GOT3 (cell line): Measurements from ENCODE around the gene RAPGEF1.

Source experiments
- DNase-seq: peaks from one replicate; lab custom pipeline; 2025; ENCODE audit warnings: mixed read lengths; lab: John Stamatoyannopoulos, UW

Gene RAPGEF1

DNA sequence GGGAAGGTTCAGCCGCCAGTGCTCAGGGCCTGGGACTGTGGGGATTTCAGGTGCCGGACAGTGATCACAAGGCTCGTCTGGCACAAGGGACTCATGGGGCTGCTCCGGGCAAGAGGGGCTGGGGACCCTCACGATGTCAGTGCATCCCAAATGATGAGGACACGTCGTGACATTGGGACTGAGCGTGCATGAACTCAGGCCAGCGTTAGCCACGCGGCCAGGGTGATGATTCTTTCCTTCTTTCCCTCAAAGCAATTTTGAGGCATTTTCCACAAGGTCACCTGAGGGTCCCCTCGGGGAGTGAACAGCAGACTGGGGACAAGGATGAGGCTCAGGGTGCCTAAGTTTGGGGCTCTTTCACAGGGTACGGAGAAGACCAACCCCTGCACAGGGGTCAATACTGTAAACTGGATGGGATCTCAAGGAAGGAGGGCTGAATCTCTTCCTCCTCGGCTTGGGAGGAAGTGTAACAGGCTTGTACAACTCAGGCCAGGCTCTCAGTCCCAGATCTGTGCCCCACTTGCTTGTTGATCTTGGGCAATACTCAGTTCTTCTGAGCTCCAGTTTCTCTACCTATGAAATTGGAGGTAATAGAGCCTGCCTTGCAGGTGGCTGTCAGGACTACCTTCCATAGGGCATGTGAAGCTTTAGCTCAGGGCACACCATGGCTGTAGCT is 116.1 kb downstream of the RAPGEF1 start:
- DNase-seq: no peak

DNA sequence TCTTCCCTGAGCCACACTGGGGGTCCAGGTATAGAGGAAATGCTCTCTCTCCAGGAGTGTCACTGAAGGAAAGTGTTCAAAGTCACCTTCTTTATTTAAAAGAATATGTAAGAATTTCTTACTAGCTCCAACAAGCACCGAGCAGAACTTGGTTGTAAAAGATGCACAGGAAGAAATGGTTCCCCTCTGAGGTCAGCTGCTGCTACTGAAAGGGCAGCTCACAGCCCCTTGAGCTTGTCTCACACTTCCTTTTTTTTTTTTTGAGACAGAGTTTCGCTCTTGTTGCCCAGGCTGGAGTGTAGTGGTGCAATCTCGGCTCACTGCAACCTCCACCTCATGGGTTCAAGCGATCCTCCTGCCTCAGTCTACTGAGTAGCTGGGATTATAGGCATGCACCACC is 117.4 kb downstream of the RAPGEF1 start:
- no peak for DNase-seq

DNA sequence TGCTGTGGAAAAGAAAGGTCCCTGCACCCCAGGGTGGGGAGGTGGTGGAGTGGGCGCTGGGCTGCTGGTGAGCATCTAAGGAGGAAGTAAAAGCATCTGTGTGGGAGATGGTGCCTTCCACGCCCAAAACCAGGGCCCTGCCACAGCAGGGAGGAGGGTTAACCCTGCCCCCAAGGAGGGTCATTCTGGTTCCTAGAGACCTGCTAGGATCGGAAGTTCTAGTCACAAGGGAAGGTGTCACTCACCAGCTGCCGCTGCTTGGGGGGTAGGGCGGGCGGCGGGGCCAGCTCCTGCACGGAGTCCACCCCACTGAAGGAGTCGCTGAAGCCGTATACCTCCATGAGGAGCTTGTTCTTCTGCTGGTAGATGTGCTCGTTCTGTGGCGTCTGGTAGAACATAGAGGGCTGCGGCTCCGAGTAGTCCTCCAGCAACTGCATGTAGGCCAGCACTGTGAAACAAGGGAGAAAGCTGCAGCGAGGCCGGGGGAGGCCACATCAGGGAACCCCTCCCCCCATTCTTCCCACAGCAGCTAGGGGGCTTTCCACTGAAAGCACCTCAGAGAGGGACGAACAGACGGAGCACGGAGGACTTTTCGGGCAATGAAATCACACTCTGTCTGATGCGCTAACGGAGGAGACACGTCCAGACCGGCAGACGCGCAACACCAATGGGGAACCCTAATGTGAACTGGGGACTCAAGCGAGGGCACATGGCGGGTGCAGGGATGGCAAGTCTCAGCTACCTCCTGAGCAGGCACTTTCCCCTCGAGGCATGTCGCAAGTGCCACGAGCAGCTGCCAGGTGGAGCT is 118.1 kb downstream of the RAPGEF1 start:
- DNase-seq: no peak

DNA sequence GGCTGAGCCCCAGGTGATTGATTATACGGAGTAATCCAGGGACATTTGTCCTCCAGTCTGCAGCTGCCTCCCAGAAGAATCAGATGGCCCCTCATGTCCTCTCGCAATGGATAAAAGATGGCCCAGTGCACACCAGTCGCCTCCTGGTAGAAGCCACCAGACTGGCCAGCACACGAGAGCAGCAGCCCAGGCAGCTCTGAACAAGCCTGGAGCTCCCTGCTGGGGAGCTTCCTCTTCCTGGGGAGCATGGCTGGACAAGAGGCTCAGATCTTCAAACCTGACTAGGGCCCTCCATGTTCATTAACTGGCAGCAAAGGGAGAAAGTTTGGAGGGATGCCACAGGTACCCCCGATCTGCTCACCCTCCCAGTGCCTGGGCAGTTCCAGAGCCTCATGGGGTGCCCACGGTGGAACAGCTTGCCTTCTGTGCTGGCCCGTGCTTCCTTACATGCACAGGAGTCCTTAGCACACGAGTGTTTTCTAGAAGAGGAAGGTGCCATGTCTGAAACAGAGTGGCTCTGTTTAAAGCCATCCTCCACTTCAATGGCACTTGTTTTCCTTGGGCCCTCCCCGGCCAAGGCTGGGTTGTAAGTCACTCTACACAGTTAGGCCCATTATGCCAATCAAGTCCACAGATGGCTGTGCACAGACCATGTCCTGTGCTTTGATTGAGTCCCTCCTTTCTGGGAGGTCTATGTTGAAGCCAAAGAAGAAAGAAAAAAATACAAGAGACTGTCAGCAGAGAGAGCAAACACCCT is 118.9 kb downstream of the RAPGEF1 start:
- DNase-seq: no peak

DNA sequence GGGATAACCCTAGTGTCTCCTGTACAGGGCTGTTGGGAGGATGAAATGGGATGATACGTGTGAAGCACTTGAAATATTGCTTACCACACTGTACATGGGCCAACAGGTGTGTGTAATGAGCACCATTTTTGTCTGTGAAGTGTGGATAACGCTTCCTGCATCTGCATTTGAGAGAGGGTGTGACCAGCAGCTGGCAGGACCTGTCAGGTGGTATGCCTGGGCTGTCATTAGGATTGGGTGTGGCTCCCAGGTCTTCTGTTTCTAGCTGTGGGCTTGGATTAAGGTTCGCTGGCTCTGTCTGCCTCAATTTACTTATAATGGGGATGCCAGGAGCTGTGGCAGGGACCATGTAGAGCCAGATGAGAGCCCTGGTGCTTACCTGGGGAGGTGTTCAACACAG is 120.2 kb downstream of the RAPGEF1 start:
- no peak for DNase-seq

DNA sequence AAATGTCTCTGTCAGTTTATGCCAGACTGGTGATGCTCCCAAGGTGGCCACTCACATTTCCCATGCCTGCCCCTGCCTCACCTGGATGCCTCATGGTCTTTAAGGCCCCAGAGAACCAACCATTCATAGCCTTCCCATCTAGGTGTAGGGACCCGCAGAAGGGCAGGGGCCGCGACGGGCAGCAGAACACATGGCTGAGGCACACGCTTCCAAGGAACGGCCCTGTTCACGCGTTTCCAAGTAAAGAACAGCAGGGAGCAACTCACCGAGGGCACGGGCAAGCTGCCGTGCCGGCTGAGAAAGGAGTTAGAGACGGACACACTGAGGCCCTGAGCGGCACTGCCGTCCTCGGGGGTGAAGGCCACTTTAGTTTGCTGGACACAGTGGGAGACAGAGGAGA is 121.1 kb downstream of the RAPGEF1 start:
- DNase-seq: no peak

DNA sequence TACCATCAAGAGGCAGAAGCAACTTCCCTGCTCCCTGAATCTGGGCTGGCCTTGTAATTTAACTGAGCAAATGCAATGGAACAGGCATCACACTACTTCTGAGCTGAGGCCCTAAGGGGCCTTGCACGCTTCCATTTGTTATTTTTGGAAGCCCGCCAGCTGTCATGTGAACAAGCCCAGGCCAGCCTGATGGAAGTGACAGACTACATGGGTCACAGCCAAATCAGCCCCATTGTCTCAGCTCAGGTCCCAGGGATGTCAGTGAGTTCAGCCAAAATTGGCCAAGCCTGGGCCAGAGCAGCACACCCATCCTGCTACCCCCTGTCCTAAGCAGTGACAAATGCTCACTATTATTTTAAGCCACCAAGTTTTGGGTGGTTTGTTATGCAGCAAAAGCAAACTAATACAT is 121.8 kb downstream of the RAPGEF1 start:
- no peak for DNase-seq

DNA sequence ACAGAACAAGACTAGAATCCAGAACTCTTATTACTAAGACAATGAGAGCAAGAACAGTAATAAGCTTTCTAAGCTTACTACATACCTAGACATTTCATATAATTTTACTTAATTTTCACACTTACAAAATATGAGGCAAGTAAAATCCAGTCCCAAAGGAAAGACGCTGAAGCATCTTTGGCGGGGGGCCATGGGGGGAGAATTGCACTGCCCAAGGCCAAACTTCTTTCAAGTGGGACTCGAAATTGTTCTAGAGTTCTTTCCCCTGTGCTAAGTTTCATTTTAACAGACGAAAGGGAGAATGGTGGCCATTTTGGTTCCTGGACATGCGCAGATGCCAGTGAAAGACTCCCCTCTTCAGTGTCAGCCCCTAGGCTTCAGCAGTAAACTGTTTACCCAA is 122.3 kb downstream of the RAPGEF1 start:
- no peak for DNase-seq

DNA sequence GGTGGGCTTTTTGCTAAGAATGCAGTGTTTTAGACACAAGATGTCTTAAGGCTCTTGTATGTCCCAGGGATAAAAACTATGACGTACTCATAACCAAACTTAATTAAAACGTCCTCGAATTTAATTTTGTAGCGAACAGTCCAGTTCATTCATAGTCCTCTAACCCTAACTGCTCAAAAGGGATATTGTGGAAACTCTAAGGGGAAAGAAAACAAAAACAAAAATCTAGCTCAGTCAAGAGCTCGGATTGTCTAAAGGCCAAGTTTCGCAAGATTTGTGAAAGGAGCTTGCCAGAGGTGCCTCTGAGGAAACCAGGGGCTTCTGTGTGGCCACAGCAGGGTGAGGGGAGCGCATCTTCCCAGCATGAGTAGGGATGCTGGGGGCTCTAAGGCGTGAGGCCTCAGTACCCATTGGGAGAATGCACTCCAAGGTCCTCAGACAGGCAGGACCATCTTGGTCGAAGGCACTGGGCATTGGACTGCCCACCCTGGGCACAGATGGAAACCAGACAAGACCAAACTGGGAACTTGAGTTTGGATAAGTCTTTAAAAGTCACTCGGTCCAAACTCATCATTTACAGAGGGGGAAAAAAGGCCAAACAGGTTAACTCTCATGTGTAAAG is 122.8 kb downstream of the RAPGEF1 start:
- DNase-seq: no peak

DNA sequence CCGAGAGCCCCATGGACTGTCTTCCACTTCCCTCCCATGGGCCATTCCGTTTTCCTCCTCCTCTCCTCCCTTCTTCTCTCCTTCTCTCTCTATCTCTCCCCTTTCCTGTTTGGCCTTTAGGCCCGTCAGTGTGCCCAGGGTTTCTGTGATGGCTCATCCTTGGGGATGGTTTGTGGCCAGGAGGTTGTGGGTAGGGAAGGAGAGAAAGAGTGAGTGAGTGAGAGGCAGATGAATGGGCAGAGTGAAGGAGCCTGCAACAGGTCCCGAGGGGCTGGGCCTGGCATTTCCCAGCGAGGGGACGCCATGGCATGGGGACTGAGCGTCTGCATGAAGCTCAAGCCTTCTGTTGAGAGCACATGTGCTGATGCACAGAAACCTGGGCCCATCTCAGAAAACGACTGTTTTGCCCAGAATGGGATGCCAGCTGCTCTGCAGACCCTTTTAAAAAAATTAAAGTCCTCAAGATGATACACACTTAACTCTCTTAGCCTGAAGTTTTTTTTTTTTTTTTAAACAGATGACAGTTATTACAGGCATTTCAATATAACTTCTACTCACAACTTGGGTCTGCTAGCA is 125.4 kb downstream of the RAPGEF1 start:
- no peak for DNase-seq

DNA sequence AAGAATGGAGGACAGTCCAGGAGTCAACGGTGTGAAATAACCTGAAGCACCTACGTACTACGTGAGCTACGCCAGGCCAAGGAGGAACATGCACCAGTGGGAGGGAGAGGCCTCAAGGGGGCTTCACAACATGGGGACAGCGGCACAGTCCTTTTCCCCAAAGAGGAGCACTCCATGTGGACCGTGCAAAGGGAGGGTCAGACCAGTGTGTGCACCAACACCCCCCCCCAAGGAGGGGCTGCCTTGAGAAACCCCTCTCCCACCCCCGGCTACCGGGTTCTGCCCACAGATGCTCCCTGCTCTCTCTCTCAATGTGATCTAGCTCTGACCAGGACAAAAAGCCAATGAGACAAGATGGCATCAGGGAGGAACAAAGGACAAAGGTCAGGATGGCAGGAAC is 126.0 kb downstream of the RAPGEF1 start:
- no peak for DNase-seq

DNA sequence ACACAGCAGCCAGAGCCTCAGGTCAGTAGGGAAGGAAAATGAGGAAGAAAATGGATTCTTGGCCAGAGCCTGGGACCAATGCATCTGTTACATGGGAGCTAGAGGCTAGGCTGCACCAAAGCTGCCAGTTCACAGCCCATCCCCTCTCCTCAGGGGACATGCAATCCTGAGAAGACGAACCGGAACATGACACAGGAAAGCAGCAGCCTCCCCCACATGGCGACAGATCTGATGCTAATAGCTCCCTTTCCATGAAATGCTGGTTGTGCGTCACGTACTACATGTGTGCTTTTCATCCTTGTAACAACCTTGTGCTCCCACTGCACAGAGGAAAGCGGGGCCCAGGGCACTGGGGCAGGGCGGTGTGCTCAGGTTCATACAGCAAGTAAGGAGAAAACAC is 127.0 kb downstream of the RAPGEF1 start:
- no peak for DNase-seq

DNA sequence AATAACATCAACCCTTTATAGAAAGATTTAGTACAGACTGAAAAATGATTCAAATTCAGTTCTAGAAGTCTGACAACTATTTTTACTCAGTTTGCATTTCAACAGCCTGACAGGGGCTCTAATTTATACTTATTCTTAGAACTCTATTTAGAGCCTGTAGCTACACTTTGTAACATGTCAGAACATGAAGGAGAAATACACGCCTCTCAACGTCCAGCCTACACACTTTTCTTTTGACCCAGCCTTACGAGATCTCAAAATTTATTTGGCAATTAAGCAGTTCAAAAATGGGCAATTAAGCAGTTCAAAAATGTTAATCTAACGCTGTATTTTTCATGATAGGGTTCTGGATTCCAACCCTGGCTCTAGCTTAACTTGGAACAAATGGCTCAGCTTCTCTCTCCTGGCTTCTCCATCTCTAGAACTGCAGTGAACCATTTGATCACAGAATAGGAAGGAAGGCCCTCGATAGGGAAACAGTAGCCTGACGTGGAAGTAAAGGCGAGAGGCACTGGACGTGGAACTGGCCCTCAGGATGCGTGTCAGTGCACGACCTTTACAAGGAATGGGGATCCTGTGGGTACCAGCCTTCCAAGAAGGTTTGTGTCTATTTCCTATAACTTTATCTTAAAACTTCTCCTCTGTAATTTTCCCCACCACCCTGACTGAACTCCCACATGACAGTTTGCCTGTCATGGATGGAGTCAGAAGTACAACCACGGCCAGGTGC is 128.1 kb downstream of the RAPGEF1 start:
- DNase-seq: no peak

DNA sequence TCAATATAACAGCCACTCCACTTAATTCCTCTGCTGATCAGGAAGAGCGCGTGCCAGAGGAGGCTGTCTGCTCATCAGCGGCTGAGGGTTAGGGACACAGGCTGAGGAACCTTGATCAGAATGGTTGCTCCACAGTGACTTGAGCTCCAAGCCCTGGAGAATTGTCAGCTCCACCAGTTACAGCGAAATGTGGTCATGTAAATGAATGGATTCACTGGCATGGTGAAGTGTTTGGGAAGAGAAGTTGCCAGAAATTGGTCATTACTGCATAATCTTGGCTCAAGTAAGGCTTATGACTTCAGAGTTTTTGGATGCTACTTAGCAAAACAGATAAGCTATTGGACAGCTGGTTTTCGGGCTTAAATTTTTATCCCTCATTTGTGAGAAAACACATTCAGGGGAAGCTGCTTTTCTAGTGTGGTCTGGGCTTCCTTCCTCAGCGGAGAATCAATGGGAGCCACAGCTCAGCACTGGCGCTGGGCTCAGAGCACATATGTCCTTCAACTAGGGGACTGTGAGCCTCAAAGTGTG is 129.6 kb downstream of the RAPGEF1 start:
- DNase-seq: no peak

DNA sequence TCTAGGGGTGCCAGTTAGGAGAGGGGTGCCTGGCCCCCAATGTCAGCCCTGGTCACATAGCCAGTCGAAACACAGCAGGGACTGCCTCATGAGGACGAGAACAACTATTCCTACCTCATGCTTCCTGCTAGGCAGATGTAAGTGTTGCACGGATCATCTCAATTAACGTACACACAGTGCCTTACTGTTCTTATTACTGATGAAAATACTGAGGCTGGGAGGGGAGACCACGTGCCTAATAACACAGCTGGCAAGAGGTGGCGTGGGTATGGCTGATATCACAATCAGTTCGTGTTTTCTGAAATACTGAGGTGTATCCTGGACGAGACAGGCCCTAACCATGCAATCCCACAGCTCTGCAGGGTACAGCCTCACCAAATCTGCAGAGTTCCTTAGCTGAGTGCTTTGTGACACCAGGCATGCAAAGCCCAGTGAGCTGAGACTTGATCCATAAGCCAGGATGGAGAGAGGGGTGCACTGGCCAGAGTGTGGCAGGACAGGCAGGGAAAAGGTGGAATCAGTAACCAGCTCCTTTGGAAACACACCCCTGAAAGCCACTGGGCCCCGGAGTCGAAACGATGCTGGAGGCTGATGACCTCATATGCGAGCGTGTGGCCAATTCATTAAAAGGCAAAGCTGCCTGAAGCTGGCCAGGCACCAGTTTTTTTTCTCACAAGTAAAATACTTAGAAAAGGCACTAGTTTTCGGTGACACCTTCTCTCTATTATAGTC is 130.6 kb downstream of the RAPGEF1 start:
- DNase-seq: no peak

DNA sequence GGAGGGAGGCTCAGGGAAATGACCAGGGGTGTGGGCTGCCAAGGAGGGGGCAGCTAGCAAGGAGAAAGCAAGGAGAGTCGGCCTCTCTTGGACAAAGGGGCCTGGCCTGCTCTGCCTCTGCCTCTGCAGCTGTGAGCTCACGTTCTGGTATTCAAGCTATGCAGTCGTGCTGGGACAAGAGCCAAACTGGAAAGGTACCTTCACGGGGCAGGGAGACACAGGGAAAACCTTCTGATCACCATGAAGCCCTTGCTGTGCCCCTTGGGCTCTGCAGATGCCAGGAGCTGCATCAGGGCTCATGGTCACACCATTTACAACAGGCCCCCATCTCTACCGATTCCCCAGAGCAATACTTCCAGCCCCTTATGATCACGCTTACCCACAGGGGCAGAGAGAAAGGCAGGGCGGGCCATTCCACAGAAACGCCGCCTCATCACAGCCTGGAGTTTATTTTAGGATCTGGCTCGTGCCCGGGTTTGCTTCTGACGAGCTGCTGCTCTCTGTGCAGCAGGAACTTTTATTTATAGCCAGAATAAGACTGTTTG is 131.3 kb downstream of the RAPGEF1 start:
- no peak for DNase-seq

DNA sequence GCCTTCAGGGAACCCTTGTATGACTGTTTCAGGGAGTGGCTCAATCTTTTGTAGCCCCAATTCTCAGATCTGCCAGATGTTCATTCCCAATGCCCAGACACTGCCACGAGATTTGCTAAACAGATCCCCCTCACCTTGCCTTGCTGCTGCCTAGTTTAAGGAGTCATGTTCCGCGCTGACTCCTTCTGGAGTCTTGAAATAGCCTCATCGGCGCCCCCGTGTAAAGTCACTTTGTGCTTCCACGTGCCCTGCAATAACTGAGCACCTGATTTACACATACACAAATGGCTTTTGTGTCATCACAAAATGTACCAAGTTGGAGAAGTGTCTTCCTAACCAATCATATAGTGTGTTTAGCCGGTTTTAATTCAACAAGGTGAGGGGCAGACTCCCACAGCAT is 132.3 kb downstream of the RAPGEF1 start:
- no peak for DNase-seq

DNA sequence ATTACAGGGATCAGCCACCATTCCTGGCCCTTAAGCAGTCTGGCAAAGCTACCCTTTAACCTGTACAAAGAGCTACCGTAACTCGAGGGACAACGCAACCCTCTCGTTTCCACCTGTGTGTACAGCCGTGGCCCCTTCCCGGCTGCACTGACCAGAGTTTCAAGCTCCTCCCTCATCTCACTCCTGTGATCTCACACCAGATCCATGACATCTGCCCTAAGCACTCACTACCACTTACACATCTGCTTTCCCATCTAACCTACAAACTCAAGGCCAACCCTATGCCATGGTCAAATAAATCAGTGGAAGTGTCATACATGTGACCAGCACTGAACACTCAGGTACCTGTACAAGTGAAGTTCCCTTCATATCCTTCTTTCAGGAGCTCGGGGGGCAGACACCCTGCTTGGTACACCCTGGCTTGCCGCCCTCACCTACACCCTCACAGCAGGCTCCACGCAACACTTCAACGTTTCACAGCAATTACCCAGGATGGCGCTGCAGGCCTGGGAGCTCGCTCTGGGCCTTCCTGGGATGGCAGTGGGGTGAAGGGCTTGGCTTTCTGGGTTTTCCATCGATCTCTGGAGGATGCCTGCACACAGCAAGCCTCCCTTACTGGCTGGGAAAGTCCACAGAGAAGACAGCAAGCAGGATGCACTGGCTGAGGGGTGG is 132.8 kb downstream of the RAPGEF1 start:
- DNase-seq: no peak

DNA sequence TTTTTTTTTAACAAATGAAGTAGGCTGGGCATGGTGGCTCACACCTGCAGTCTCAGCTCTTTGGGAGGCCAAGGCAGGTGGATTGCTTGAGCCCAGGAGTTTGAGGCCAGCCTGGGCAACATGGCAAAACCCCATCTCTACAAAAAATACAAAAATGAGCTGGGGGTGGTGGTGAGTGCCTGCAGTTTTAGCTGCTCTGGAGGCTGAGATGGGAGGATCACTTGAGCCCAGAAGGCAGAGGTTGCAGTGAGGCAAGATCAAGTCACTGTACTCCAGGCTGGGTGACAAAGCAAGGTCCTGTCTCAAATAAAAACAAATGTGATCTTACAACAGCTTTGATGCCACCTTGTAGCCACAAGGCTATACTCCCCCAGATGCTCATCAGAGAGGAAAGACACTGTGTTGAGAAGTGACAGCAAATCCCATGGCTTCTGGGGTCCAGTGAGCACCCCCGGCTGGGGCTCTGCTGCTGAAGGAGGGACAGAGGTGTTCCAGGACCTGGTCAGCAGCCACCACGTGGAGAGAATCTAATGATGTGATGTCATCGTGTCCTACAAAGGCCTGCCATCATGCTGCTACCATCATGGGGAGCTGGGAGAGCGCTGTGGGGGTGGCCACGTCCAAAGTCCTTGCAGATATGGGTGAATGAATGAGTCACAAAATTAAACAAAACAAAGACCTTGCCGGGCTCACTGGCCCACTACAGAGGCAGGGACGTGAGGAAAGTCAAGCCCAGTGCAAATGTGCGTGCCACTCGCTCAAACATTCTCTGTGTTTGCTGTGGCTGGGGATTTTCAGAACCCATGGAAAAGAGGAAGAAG is 133.9 kb downstream of the RAPGEF1 start:
- DNase-seq: no peak
